Muscle layer of colon (tissue), 2 donors: Measurements from ENCODE around the gene DUSP1.

Experiments used
- H3K27ac ChIP-seq: one replicate; pipeline ENCODE4 v1.7.0; 2013; ENCODE audit warnings: low read depth, mild to moderate bottlenecking, low read length, moderate library complexity
- H3K27me3 ChIP-seq, 2 donors: one replicate each; pipeline ENCODE4 v1.7.0; 2013; ENCODE audit warnings: low read length in 2 of 2, mild to moderate bottlenecking in 2 of 2; ENCODE audit not compliant: insufficient read depth in 2 of 2, control insufficient read depth in 1 of 2
- H3K36me3 ChIP-seq: one replicate; pipeline ENCODE4 v1.7.0; 2013; ENCODE audit warnings: mild to moderate bottlenecking, low read length; ENCODE audit not compliant: insufficient read depth
- H3K4me1 ChIP-seq: one replicate; pipeline ENCODE4 v1.7.0; 2013; ENCODE audit warnings: mild to moderate bottlenecking, low read length; ENCODE audit not compliant: insufficient read depth
- H3K4me3 ChIP-seq, 2 donors: one replicate each; pipeline ENCODE4 v1.7.0; 2013; ENCODE audit warnings: low read length in 2 of 2, low read depth in 1 of 2, mild to moderate bottlenecking in 1 of 2, moderate library complexity in 1 of 2
- H3K9ac ChIP-seq: one replicate; pipeline ENCODE4 v1.7.0; 2013; ENCODE audit warnings: low read length
- H3K9me3 ChIP-seq: one replicate; pipeline ENCODE4 v1.7.0; 2013; ENCODE audit warnings: mild to moderate bottlenecking, low read length
- donor health status: abdominal sarcoma.
- donor health status: Adenocarcinoma of cecum.

DUSP1 gene

DNA sequence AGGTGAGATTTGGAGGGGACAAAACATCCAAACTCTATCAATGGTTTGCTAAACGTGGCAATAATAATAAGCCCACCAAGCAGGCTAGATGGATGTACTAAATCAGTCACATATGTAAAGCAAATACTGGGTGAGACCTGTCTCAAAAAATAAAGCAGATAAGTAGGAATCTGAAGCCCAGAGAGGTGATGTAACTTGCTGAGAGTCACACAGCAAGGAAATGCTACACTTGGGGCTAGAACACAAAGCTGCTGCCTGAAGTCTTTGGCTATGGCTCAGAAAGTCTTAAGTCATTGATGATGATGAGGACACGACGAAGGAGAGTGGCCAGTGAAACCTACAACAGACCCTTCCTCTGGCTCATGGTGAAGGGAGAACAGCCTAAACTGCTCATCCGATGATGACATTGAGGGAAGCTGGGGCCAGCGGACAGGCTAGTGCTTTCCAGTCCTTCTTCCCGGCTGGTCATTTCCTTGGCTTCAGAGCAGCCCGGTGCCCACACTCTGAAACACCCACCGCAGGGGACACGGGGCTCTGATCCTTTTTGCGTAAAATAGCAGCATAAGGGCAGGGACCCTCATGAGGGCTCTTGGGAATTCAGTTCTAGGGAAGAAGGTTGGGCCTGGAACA is 14.1 kb downstream of the DUSP1 start:
- Histone ChIP-seq H3K36me3 (no peaks in the 10 kb centered on the region), H3K27me3 (no peaks in the 10 kb centered on the region), H3K4me3 (no peak overlapping the region), H3K9ac (no peak overlapping the region), H3K4me1 (no peaks in the 10 kb centered on the region), H3K27ac (no peak overlapping the region), H3K9me3 (no peaks in the 10 kb centered on the region)

DNA sequence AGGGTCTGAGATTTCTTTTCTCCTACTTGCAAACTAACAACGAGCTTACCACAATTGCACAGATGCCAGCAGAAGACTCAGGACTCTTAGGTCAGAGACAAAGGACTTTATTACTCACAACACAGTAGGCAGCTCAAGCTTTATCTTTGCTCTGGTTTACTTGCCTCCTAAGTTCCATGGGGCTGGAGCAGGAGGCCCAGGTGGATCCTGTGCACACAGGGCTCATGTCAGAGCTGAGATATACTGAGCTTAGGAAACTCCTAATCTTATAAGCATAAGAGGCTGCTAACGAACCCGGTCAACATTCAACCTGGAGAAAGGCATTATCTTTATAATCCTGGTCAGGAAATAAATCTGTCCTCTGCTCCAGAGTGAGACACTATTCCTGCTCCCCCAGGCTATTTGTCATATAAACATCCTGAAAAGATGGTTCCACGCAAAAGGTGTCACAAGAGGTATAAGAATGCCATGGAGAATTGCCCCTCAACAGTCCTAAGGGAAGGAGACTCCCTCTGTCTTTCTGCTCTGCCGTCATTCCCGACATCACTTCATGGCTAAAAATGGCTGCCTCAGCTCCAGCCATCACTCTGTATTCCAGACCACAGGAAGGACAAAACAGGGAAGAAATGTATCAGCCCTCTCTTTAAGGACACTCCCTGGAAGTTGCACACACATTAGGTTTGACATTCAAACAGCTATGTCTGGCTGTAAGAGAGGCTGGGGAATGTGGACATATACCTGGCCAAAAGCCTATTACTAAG is 16.2 kb downstream of the DUSP1 start:
- Histone ChIP-seq H3K9ac (no peak overlapping the region), H3K27ac (no peak overlapping the region), H3K9me3 (no peaks in the 10 kb centered on the region)

DNA sequence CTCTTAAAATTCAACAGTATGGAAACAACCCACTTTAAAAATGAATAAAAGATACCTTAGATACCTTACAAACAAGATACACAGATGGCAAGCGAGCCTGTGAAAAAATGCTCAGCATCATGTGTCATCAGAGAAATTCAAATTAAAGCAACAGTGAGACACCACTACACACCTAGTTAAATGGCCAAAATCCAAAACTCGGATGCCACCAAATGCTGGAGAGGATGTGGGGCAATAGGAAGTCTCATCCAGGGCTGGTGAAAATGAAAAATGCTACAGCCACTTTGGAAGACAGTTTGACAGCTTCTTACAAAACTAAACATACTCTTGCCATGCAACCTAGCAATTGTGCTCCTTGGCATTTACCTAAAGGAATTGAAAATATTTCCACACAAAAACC is 17.9 kb downstream of the DUSP1 start:
- Histone ChIP-seq H3K27me3 (no peaks in the 10 kb centered on the region), H3K36me3 (no peaks in the 10 kb centered on the region), H3K9me3 (no peaks in the 10 kb centered on the region), H3K27ac (no peak overlapping the region), H3K4me3 (no peak overlapping the region), H3K9ac (no peak overlapping the region), H3K4me1 (peaks cover 24% of the 10 kb centered on the region)

More for the DNA sequence above, 16.2 kb downstream of the DUSP1 start:
- H3K27me3 ChIP-seq, result no peaks in the 10 kb centered on the region
- no peaks in the 10 kb centered on the region for H3K36me3 ChIP-seq
- peaks cover 9% of the 10 kb centered on the region for H3K4me1 ChIP-seq
- H3K4me3 ChIP-seq, result no peak overlapping the region

DNA sequence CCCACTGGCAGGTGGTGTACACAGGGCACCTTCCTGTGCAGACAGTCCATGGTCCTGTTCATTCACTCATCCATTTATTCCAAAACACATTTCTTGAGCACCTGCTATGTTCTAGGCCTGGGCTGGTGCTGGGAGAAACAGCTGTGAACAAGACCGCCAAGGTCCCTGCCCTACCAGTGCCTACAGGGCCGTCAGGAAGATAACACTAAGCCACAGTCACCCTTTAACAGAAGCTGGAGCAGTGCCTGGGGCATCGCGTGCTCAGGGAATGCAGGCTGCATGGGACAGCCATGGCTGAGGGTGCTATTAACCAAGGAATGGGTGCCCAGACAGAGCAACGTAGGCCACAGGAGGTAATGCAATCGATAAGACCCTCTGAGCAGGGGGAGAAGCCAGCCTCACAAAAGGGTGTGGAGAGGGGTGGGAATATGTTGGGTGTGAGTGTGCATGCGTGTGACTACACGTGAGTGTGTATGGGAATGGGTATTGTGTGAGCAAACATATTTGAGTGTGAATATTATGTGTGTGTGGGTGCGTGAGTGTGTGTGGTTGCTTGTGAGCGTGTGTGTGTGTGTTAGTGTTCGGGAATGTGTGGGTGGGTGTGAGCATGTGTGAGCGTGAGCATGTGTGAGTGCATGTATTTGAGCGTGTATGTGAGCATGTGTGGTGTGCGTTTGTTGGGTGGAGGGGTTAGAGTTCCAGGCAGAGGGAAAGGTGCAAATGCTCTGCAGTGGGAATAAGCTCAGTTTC is 19.1 kb downstream of the DUSP1 start:
- Histone ChIP-seq H3K27me3 (no peaks in the 10 kb centered on the region), H3K4me1 (peaks cover 28% of the 10 kb centered on the region), H3K36me3 (no peaks in the 10 kb centered on the region), H3K9me3 (no peaks in the 10 kb centered on the region), H3K4me3 (no peak overlapping the region), H3K27ac (no peak overlapping the region), H3K9ac (no peak overlapping the region)

DNA sequence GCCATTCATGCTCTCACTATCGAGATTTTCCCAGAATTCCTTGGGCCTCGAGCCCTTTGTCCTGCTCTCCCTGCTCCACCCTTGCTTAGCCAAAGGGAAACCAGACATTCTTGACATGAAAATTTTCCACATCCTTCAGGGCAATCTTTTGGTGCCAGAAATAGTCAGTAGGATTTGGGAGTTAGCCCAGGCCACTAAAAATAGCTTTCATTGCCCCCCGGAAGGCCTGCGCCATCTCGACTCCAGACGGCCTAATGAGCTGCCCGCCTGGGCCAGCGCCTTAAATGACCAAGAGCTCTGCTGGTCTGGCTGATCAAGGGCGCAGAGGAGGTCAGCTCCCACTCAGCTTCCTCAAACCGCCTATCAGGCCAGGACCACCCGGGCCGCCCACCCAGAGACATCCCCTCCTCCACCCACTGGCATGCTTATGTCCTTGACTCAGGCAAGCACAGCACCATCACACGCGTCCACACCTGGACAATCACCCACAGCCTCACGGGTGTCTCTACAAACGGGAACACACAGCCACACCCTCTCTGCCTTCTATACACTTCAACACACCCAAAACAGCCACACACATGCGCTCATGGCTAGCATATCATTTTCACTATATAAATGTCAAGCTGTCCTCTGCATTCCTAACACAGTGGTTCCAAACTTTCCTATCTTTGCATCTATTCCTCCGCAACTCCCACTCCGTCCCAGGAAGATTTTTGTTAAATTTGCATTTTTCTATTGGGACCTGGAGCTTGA is 20.9 kb downstream of the DUSP1 start:
- peak overlapping the region; percentile 70 for H3K27ac ChIP-seq
- H3K4me3 ChIP-seq, result no peak overlapping the region

DNA sequence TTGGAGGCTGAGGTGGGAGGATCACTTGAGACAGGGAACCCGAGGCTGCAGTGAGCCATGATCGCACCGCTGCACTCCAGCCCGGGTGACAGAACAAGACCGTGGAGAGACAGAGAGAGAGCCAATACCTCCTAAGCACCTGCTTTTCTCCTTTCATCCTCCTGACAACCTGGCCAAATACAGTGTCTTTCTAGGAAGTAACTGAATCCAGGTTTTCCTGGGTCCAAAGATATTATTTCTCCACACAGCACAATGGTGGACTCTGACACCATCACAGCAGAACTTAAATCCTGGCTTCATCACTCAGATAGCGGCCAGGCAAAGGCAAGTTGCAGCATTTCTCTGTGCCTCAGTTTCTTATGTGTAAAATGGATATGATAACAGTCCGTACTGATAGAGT is 21.9 kb downstream of the DUSP1 start:
- H3K9ac ChIP-seq, result peak overlapping the region; percentile 6
- H3K4me1 ChIP-seq, result peaks cover 48% of the 10 kb centered on the region
- no peaks in the 10 kb centered on the region for H3K9me3 ChIP-seq
- H3K36me3 ChIP-seq, result no peaks in the 10 kb centered on the region
- H3K27ac ChIP-seq, result peak overlapping the region; percentile 70
- H3K4me3 ChIP-seq, result no peak overlapping the region
- no peaks in the 10 kb centered on the region for H3K27me3 ChIP-seq

More for the DNA sequence above, 20.9 kb downstream of the DUSP1 start:
- Histone ChIP-seq H3K4me1 (peaks cover 43% of the 10 kb centered on the region), H3K9me3 (no peaks in the 10 kb centered on the region), H3K27me3 (no peaks in the 10 kb centered on the region), H3K9ac (no peak overlapping the region), H3K36me3 (no peaks in the 10 kb centered on the region)

DNA sequence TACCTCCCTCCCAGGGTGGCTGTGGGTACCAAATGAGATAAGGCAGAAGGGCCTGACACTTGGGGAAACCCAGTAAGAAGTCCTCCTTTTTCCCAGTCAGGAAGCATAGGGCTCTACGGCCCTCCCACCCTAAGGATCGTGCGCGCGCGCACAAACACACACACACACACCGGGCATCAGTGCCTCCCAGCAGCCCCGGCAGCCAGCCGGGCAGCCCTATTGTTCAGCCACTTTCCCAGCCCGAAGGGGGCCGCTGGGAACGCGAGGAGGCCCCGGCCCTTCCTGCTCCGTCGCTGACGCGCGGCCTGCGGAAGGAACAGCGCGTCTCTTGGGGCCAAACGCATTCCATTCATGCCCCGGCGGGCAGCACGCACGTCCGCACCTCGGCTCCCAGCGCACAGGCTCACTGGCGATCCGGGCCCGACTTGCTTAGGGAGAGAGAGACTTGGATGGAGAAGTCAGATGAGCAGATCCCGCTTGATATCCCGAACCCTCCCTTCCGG is 22.6 kb downstream of the DUSP1 start:
- Histone ChIP-seq H3K4me3 (no peak overlapping the region), H3K36me3 (no peaks in the 10 kb centered on the region), H3K4me1 (peaks cover 54% of the 10 kb centered on the region), H3K9ac (peak overlapping the region; percentile 42), H3K27me3 (no peaks in the 10 kb centered on the region), H3K27ac (peak overlapping the region; percentile 70), H3K9me3 (no peaks in the 10 kb centered on the region)

DNA sequence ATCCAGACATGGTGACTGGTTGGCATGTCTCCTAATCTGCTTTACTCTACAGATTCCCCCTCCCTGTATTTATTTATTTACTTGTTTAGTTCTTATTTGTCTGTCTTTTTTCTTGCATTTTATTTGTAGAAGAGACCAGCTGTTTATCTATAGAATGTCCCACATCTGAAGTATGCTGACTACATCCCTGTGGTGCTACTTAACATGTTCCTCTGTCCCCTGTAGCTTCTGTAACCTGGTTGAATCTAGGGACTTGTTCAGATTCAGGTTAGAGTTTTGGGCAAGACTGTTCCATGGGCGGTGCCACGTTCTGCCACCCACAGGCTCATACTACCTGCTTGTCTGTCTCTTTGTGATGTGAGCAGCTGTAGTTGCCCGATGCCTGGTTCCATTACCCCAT is 23.5 kb downstream of the DUSP1 start:
- H3K9ac ChIP-seq, result peak overlapping the region; percentile 42
- H3K9me3 ChIP-seq, result no peaks in the 10 kb centered on the region
- peak overlapping the region; percentile 54 for H3K27ac ChIP-seq
- peaks cover 58% of the 10 kb centered on the region for H3K4me1 ChIP-seq
- no peak overlapping the region for H3K4me3 ChIP-seq
- no peaks in the 10 kb centered on the region for H3K36me3 ChIP-seq
- H3K27me3 ChIP-seq, result no peaks in the 10 kb centered on the region

DNA sequence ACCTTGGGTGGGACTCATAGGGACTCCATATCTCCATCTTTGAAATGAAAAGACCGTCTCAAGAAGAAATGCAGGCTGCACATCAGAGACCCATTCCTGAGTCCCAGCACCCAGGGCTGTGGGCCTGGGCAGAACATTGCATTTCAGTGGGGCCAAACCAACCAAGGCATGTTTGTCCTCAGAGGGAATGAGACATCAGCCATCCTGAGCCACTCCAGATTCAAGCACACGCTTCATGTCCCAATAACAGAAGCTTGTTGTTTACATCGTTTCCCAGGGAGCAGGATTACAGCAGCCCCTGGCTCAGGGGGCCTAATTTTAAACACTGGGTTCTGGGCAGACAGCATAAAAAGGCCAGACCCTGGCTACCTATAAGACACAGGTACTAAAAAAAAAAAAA is 24.3 kb downstream of the DUSP1 start:
- peak overlapping the region; percentile 67 for H3K27ac ChIP-seq
- no peaks in the 10 kb centered on the region for H3K36me3 ChIP-seq
- H3K9me3 ChIP-seq, result no peaks in the 10 kb centered on the region
- H3K4me1 ChIP-seq, result peaks cover 58% of the 10 kb centered on the region
- H3K4me3 ChIP-seq, result no peak overlapping the region
- H3K9ac ChIP-seq, result no peak overlapping the region
- H3K27me3 ChIP-seq, result no peaks in the 10 kb centered on the region

DNA sequence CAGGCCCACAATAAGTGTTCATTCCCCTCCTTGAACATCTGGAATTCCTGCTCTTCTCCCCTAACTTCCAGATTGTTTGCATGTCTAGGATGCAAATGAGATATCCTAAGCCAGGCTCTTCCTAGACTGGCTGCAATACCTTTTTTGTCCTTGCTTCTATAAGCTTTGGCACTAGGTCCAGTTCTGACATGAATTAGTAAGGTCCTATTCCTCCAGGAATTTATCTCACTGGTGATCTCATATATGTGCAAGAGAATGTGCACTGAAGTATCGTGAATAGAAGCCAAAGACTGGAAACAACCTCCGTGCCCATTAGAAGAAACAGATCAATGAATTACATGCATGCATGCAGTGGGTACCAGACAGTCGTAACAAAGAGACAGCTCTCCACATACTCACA is 25.2 kb downstream of the DUSP1 start:
- Histone ChIP-seq H3K4me3 (no peak overlapping the region), H3K27me3 (no peaks in the 10 kb centered on the region), H3K36me3 (no peaks in the 10 kb centered on the region), H3K27ac (peak overlapping the region; percentile 67), H3K4me1 (peaks cover 67% of the 10 kb centered on the region), H3K9me3 (no peaks in the 10 kb centered on the region), H3K9ac (no peak overlapping the region)

DNA sequence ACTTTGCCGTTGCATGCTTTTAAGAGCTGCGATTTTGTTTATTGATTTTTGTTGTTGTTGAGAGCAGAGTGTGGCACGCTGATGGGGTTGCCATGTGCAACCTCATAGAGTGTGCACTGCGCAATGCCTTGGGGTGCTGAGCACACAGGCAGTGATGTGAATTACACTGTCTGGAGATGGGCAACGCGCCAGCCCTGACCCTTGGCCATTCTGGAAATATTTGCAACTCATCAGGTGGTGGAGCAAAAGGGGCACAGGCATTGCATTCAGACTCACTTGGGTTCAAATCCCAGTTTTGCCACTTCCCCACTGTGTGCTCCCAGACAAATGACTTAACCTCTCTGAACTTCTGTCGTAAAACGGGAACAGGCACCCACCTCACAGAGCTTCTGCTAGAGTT is 25.6 kb downstream of the DUSP1 start:
- H3K27me3 ChIP-seq, result no peaks in the 10 kb centered on the region
- no peak overlapping the region for H3K9ac ChIP-seq
- no peak overlapping the region for H3K4me3 ChIP-seq
- H3K9me3 ChIP-seq, result no peaks in the 10 kb centered on the region
- peaks cover 68% of the 10 kb centered on the region for H3K4me1 ChIP-seq
- no peaks in the 10 kb centered on the region for H3K36me3 ChIP-seq
- H3K27ac ChIP-seq, result peak overlapping the region; percentile 67
